Panc1 (cell line): ENCODE results near the gene TGFBR1.

Experiments
- CTCF ChIP-seq: fragments of 450-650 bp; IDR thresholded peaks from 2 replicates; pipeline ENCODE4 v1.5.1; 2017; ENCODE audit warnings: mild to moderate bottlenecking
- POLR2AphosphoS5 ChIP-seq: IDR thresholded peaks from 2 replicates; pipeline ENCODE4 v1.6.1; 2012; ENCODE audit warnings: mild to moderate bottlenecking, low read depth, low read length, moderate library complexity
- SIN3A ChIP-seq: IDR thresholded peaks from 2 replicates; pipeline ENCODE4 v1.6.1; 2012; ENCODE audit warnings: low read depth, mild to moderate bottlenecking, low read length, moderate library complexity, borderline replicate concordance; ENCODE audit not compliant: insufficient read depth
- TF ChIP-seq, protein P1 (sequence below), 2 experiments: IDR thresholded peaks; 2 replicates each; pipeline ENCODE4 v1.6.1; 2011 to 2012; ENCODE audit warnings: low read depth in 2 of 2, control low read depth in 1 of 2, low read length in 1 of 2, mild to moderate bottlenecking in 1 of 2, moderate library complexity in 1 of 2; ENCODE audit not compliant: insufficient read depth in 1 of 2

DNA sequence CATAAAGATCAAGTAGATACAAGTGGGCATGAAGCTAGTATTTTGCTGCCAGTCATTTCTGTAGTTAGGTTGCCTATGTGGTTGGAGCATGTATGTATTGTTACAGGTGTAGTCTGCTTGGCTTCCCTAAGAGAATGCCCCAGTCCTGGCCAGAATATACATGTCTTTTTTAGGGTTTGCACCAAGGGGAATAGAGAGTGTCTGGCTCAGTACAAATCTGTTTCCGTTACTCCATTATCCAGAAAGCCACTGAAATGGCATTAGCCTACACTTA is 23.2 kb downstream of the TGFBR1 start:
- TF ChIP-seq CTCF = no peak
- TF ChIP-seq, protein P1, sequence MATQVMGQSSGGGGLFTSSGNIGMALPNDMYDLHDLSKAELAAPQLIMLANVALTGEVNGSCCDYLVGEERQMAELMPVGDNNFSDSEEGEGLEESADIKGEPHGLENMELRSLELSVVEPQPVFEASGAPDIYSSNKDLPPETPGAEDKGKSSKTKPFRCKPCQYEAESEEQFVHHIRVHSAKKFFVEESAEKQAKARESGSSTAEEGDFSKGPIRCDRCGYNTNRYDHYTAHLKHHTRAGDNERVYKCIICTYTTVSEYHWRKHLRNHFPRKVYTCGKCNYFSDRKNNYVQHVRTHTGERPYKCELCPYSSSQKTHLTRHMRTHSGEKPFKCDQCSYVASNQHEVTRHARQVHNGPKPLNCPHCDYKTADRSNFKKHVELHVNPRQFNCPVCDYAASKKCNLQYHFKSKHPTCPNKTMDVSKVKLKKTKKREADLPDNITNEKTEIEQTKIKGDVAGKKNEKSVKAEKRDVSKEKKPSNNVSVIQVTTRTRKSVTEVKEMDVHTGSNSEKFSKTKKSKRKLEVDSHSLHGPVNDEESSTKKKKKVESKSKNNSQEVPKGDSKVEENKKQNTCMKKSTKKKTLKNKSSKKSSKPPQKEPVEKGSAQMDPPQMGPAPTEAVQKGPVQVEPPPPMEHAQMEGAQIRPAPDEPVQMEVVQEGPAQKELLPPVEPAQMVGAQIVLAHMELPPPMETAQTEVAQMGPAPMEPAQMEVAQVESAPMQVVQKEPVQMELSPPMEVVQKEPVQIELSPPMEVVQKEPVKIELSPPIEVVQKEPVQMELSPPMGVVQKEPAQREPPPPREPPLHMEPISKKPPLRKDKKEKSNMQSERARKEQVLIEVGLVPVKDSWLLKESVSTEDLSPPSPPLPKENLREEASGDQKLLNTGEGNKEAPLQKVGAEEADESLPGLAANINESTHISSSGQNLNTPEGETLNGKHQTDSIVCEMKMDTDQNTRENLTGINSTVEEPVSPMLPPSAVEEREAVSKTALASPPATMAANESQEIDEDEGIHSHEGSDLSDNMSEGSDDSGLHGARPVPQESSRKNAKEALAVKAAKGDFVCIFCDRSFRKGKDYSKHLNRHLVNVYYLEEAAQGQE (IDR thresholded peaks at IDR 0.05; ENCODE audit: insufficient read depth in 1 of 2, low read depth in 2 of 2, low read length in 1 of 2) = no peak
- no peak for TF ChIP-seq SIN3A
- no peak for TF ChIP-seq POLR2AphosphoS5
